ENCODE data around the gene LAMA1. TPM values are rescaled to one million over a fixed set of nuclear protein-coding genes. Genes with fewer than 3 reads are reported as not detected.

The LAMA1 gene
- total and polyA plus RNA-seq, 2 of the 4 experiments (the other 2 are of a cell fraction) = 10.9 to 15.5 TPM

DNA sequence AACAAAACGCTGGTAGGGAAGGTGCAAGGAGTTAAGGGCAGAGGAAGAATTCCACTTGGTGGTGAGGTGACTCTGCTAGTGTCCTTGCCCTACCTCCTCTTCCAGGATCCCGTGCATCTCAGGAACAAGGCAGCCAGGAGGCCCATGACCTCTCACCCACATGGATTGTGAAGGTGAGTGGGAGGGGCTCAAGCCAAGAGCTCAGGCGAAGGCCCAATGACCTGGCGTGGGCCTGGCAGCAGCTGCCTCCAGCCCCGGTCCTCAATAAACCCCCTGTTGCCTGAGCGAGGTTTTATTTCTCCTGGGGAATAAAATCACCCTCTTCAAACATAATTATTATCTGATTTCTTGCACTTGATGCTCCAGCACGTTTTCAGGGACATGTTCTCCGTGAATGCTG is 28.2 kb downstream of the LAMA1 start:
- no peak for ATAC-seq (ENCODE audit: low read depth)
- POLR2A ChIA-PET (ENCODE audit: unreplicated experiment) = no interaction called here
- TF ChIP-seq NFE2L2 (IDR thresholded peaks at IDR 0.05; ENCODE audit: low read depth, low read length) (no peak), RCOR1 (IDR thresholded peaks at IDR 0.05; ENCODE audit: insufficient replicate concordance, low read length) (no peak), CHD1 (IDR thresholded peaks at IDR 0.05; ENCODE audit: low read depth, low read length) (no peak), MAZ (IDR thresholded peaks at IDR 0.05; ENCODE audit: borderline replicate concordance, low read depth, low read length) (no peak), MXI1 (IDR thresholded peaks at IDR 0.05; ENCODE audit: borderline replicate concordance, low read depth, low read length) (no peak), POLR2A (IDR thresholded peaks at IDR 0.05; ENCODE audit: low read depth, low read length) (no peak), MAFK (IDR thresholded peaks at IDR 0.05; ENCODE audit: low read depth, low read length) (no peak), CEBPB (IDR thresholded peaks at IDR 0.05; ENCODE audit: low read depth, low read length) (no peak), SMC3 (IDR thresholded peaks at IDR 0.05; ENCODE audit: low read depth, low read length) (no peak), BHLHE40 (IDR thresholded peaks at IDR 0.05; ENCODE audit: low read depth, low read length) (no peak), RFX5 (IDR thresholded peaks at IDR 0.05; ENCODE audit: low read depth, low read length) (no peak), FOS (IDR thresholded peaks at IDR 0.05; ENCODE audit: low read depth, low read length) (no peak), RAD21 (IDR thresholded peaks at IDR 0.05; ENCODE audit: low read length) (no peak)
- TF ChIP-seq, protein P1, sequence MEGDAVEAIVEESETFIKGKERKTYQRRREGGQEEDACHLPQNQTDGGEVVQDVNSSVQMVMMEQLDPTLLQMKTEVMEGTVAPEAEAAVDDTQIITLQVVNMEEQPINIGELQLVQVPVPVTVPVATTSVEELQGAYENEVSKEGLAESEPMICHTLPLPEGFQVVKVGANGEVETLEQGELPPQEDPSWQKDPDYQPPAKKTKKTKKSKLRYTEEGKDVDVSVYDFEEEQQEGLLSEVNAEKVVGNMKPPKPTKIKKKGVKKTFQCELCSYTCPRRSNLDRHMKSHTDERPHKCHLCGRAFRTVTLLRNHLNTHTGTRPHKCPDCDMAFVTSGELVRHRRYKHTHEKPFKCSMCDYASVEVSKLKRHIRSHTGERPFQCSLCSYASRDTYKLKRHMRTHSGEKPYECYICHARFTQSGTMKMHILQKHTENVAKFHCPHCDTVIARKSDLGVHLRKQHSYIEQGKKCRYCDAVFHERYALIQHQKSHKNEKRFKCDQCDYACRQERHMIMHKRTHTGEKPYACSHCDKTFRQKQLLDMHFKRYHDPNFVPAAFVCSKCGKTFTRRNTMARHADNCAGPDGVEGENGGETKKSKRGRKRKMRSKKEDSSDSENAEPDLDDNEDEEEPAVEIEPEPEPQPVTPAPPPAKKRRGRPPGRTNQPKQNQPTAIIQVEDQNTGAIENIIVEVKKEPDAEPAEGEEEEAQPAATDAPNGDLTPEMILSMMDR (conservative IDR thresholded peaks at IDR 0.05; ENCODE audit: low read depth, low read length) = no peak
- TF ChIP-seq, protein P2, sequence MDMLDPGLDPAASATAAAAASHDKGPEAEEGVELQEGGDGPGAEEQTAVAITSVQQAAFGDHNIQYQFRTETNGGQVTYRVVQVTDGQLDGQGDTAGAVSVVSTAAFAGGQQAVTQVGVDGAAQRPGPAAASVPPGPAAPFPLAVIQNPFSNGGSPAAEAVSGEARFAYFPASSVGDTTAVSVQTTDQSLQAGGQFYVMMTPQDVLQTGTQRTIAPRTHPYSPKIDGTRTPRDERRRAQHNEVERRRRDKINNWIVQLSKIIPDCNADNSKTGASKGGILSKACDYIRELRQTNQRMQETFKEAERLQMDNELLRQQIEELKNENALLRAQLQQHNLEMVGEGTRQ (IDR thresholded peaks at IDR 0.05; ENCODE audit: low read depth, low read length) = no peak
- TF ChIP-seq, protein P3, sequence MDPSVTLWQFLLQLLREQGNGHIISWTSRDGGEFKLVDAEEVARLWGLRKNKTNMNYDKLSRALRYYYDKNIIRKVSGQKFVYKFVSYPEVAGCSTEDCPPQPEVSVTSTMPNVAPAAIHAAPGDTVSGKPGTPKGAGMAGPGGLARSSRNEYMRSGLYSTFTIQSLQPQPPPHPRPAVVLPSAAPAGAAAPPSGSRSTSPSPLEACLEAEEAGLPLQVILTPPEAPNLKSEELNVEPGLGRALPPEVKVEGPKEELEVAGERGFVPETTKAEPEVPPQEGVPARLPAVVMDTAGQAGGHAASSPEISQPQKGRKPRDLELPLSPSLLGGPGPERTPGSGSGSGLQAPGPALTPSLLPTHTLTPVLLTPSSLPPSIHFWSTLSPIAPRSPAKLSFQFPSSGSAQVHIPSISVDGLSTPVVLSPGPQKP (IDR thresholded peaks at IDR 0.05; ENCODE audit: borderline replicate concordance, low read depth, low read length) = no peak
- H2AK9ac ChIP-seq (replicated peaks; ENCODE audit: low read depth, low read length, poor library complexity) = no peak overlapping the region
- BruUV-seq (replicated peaks) = no TSS peak
- no peaks in the 10 kb centered on the region for H3K4me1 ChIP-seq (ENCODE audit: control insufficient read depth, insufficient read depth, low read length)
- H3K4me3 ChIP-seq (ENCODE audit: insufficient read depth, low read depth, low read length) = no peak overlapping the region
- H3K56ac ChIP-seq (ENCODE audit: extremely low read depth, insufficient read depth, low read length) = no peak overlapping the region
- H3K23ac ChIP-seq (ENCODE audit: low read depth, low read length) = no peak overlapping the region
- no peak overlapping the region for H4K91ac ChIP-seq (ENCODE audit: insufficient read depth, low read depth, low read length)
- no peaks in the 10 kb centered on the region for H3K9me1 ChIP-seq (ENCODE audit: insufficient read depth, low read length)
- intact Hi-C loops (cut with micrococcal nuclease) (no loop called here), in situ Hi-C loops (cut with MboI; ENCODE audit: low sequenced_read_pairs) (no loop called here), dilution Hi-C loops (cut with HindIII; ENCODE audit: low sequenced_read_pairs, unreplicated experiment) (no loop called here)
- no peak overlapping the region for H3K9ac ChIP-seq (ENCODE audit: low read depth, low read length)
- H3K36me3 ChIP-seq (ENCODE audit: control insufficient read depth, insufficient read depth, low read length) = no peaks in the 10 kb centered on the region
- no peak overlapping the region for H4K5ac ChIP-seq (ENCODE audit: low read depth, low read length)
- H2AFZ ChIP-seq (replicated peaks; ENCODE audit: low read length, poor library complexity) = no peak overlapping the region
- CTCF ChIA-PET = no interaction called here
- no peak overlapping the region for H3K4me2 ChIP-seq (ENCODE audit: low read depth, low read length)
- WGBS, 2 experiments (ENCODE audit: extremely low coverage in 2 of 2, insufficient read length in 1 of 2) = no CpG with 5 or more reads among the region's 8 CpGs
- no peak overlapping the region for H3K14ac ChIP-seq (replicated peaks; ENCODE audit: low read depth, low read length)
- H2BK20ac ChIP-seq (ENCODE audit: low read depth, low read length) = no peak overlapping the region
- H3K79me1 ChIP-seq (ENCODE audit: low read depth in 1 of 2, low read length in 2 of 2) = no peaks in the 10 kb centered on the region
- no peak overlapping the region for H2BK120ac ChIP-seq (ENCODE audit: low read depth, low read length)
- H2BK15ac ChIP-seq (ENCODE audit: low read depth, low read length) = no peak overlapping the region
- no peak overlapping the region for H4K8ac ChIP-seq (ENCODE audit: low read depth in 2 of 2, low read length in 2 of 2)
- no peak overlapping the region for H3K18ac ChIP-seq (ENCODE audit: low read depth, low read length)
- H4K20me1 ChIP-seq (ENCODE audit: insufficient read depth, low read length) = no peaks in the 10 kb centered on the region
- no peak overlapping the region for H2BK5ac ChIP-seq (ENCODE audit: low read depth, low read length, poor library complexity, severe bottlenecking)
- H3K27ac ChIP-seq (ENCODE audit: insufficient read depth, low read length) = no peak overlapping the region
- no peak overlapping the region for H3K4ac ChIP-seq (ENCODE audit: low read depth, low read length)
- H3K9me3 ChIP-seq (ENCODE audit: control insufficient read depth, insufficient read depth, low read length) = no peaks in the 10 kb centered on the region
- no peaks in the 10 kb centered on the region for H3K27me3 ChIP-seq (ENCODE audit: control insufficient read depth, insufficient read depth, low read length)
- DNase-seq = no peak
- no peak overlapping the region for H2AK5ac ChIP-seq (ENCODE audit: low read depth, low read length)
